ENCODE results near the gene ISYNA1. TPM values are rescaled to one million over a fixed set of nuclear protein-coding genes. Genes with fewer than 3 reads are reported as not detected.

ISYNA1 gene
- total and polyA plus RNA-seq, 2 experiments from 2014 or later: 191 to 208 TPM

GRCh38 chr19:18453269-18454024, 15.5 kb upstream of the ISYNA1 start (continued):
- TF ChIP-seq REST (IDR thresholded peaks at IDR 0.05; ENCODE audit: unreplicated experiment): no peak

GRCh38 chr19:18452386-18452785, 14.5 kb upstream of the ISYNA1 start:
- Histone ChIP-seq H3K9me2 (ENCODE audit: insufficient read depth) (no peaks in the 10 kb centered on the region), H3K4me2 (no peak overlapping the region), H3K27ac (ENCODE audit: low read depth) (peak overlapping the region; percentile 50; the same call in 1 of the 2 replicates), H4K20me1 (replicated peaks; ENCODE audit: insufficient read depth) (no peaks in the 10 kb centered on the region; the same call in none of the 2 replicates), H3K27me3 (ENCODE audit: insufficient read depth) (no peaks in the 10 kb centered on the region), H3K36me3 (ENCODE audit: insufficient read depth) (no peaks in the 10 kb centered on the region; the same call in 1 of the 2 replicates), H2AFZ (no peak overlapping the region), H3K4me1 (ENCODE audit: insufficient read depth) (no peaks in the 10 kb centered on the region), H3F3A (replicated peaks; ENCODE audit: low read depth) (0 out of 2 replicates have a peak, but pooled peaks cover 3% of the 10 kb centered on the region), H3K4me3 (no peak overlapping the region), H3K79me2 (replicated peaks; ENCODE audit: insufficient read depth) (no peaks in the 10 kb centered on the region)
- 0 out of 2 replicates have a peak overlapping the region, but pooled peaks have one; percentile 1 for H3K27ac Mint-ChIP-seq
- peaks cover 9% of the 10 kb centered on the region for H3K27me3 Mint-ChIP-seq (ENCODE audit: insufficient read depth, low read depth, poor library complexity)
- ATAC-seq (no peak), DNase-seq (ENCODE audit: low spot score) (no peak)
- H3K4me3 Mint-ChIP-seq: no peak overlapping the region
- peaks cover 10% of the 10 kb centered on the region; the same call in 2 of the 3 replicates for H3K4me1 Mint-ChIP-seq
- H3K36me3 Mint-ChIP-seq (ENCODE audit: low read depth): peaks cover 8% of the 10 kb centered on the region; the same call in 2 of the 3 replicates
- H3K9me3 Mint-ChIP-seq: no peaks in the 10 kb centered on the region; the same call in 2 of the 3 replicates
- TF ChIP-seq REST (IDR thresholded peaks at IDR 0.05; ENCODE audit: unreplicated experiment) (no peak), ETS1 (IDR thresholded peaks at IDR 0.05) (no peak), JUNB (IDR thresholded peaks at IDR 0.05; ENCODE audit: unreplicated experiment) (no peak), ZNF114 (CRISPR knock-in tag; IDR thresholded peaks at IDR 0.05) (no peak), EZH2phosphoT487 (IDR thresholded peaks at IDR 0.05; ENCODE audit: unreplicated experiment) (no peak), POLR2AphosphoS5 (IDR thresholded peaks at IDR 0.05; ENCODE audit: low read depth) (no peak), ZNF331 (CRISPR knock-in tag; IDR thresholded peaks at IDR 0.05; ENCODE audit: low read depth) (no peak), CREB1 (CRISPR knock-in tag; IDR thresholded peaks at IDR 0.05; ENCODE audit: low read depth) (no peak), ZNF462 (CRISPR knock-in tag; IDR thresholded peaks at IDR 0.05) (no peak)
